A673 (cell line): ENCODE measurements around the gene FBXO17. TPM values are rescaled to one million over a fixed set of nuclear protein-coding genes. Genes with fewer than 3 reads are reported as not detected.

Source experiments
- BruUV-seq: library from RNA; stranded (reverse); fragments of 400-500 nt; replicated peaks from 2 replicates; lab custom pipeline; 2021; lab: Mats Ljungman, UMichigan
- CTCF ChIA-PET: fragments of 300-600 bp; sonication (Branson Sonifier 250); formaldehyde crosslinking; loops from one replicate; lab custom pipeline; 2022; ENCODE audit warnings: antibody characterized with exemption; lab: Charles Lee
- POLR2A ChIA-PET: fragments of 300-600 bp; sonication (Branson Sonifier 250); formaldehyde crosslinking; loops from one replicate; lab custom pipeline; 2022; ENCODE audit warnings: antibody characterized with exemption; ENCODE audit not compliant: low non-redundant PET; lab: Charles Lee
- DNase-seq: peaks from one replicate; pipeline ENCODE4 v3.0.0-alpha.2; 2015; ENCODE audit warnings: low spot score
- H3K27ac ChIP-seq: fragments of 200-600 bp; sonication (generic); 2 replicates; pipeline ENCODE4 v1.5.1; 2016; ENCODE audit warnings: mixed run types, low read depth, mild to moderate bottlenecking, mixed read lengths, antibody characterized with exemption, low read length; ENCODE audit not compliant: poor library complexity, severe bottlenecking
- H3K27me3 ChIP-seq: fragments of 200-600 bp; sonication (generic); replicated peaks from 2 replicates; pipeline ENCODE4 v1.6.1; 2017; ENCODE audit warnings: mixed run types, low read depth, mild to moderate bottlenecking, mixed read lengths, antibody characterized with exemption, low read length; ENCODE audit not compliant: insufficient read depth, poor library complexity
- H3K36me3 ChIP-seq: fragments of 200-600 bp; sonication (generic); 2 replicates; pipeline ENCODE4 v1.6.1; 2016; ENCODE audit warnings: mixed run types, mild to moderate bottlenecking, mixed read lengths, antibody characterized with exemption, low read length; ENCODE audit not compliant: insufficient read depth, poor library complexity, severe bottlenecking
- H3K4me1 ChIP-seq: fragments of 200-600 bp; sonication (generic); 2 replicates; pipeline ENCODE4 v1.6.1; 2017; ENCODE audit warnings: mixed run types, mild to moderate bottlenecking, mixed read lengths, antibody characterized with exemption, low read length; ENCODE audit not compliant: insufficient read depth, poor library complexity, severe bottlenecking
- H3K4me3 ChIP-seq: fragments of 200-600 bp; sonication (generic); 2 replicates; pipeline ENCODE4 v1.5.1; 2016; ENCODE audit warnings: low read depth, mixed run types, mild to moderate bottlenecking, mixed read lengths, low read length; ENCODE audit not compliant: poor library complexity, severe bottlenecking
- H3K9me3 ChIP-seq: fragments of 200-600 bp; sonication (generic); 2 replicates; pipeline ENCODE4 v1.6.1; 2016; ENCODE audit warnings: mixed run types, low read depth, mild to moderate bottlenecking, mixed read lengths, antibody characterized with exemption, low read length; ENCODE audit not compliant: poor library complexity, severe bottlenecking
- CTCF ChIP-seq: fragments of 300-800, 200-600 bp; sonication (generic); conservative IDR thresholded peaks from 2 replicates; pipeline ENCODE4 v1.5.1; 2017; ENCODE audit warnings: low read depth, mild to moderate bottlenecking, antibody characterized with exemption, low read length, moderate library complexity, mixed read lengths
- EZH2 ChIP-seq: fragments of 200-600 bp; sonication (generic); IDR thresholded peaks from 2 replicates; pipeline ENCODE4 v1.6.1; 2017; ENCODE audit warnings: borderline replicate concordance, low read depth, mild to moderate bottlenecking, mixed read lengths, antibody characterized with exemption, low read length; ENCODE audit not compliant: poor library complexity, severe bottlenecking
- intact Hi-C: fragments of 100-400 bp; cut with micrococcal nuclease; formaldehyde crosslinking; loops from one replicate; pipeline ENCODE4 v1.10.0; 2022; ENCODE audit not compliant: unreplicated experiment
- total RNA-seq: library from RNA; stranded (reverse); gene quantifications from 2 replicates; pipeline ENCODE4 v1.2.3, GENCODE V29; 2021

FBXO17 gene
- total RNA-seq, 1 experiment from 2014 or later = 26.0 TPM

GRCh38 chr19:38964738-38965137 lies 10.8 kb downstream of the FBXO17 start:
- DNase-seq = no peak
- Histone ChIP-seq H3K4me1 (no peaks in the 10 kb centered on the region), H3K4me3 (no peak overlapping the region), H3K27me3 (no peaks in the 10 kb centered on the region), H3K9me3 (no peaks in the 10 kb centered on the region), H3K27ac (no peak overlapping the region), H3K36me3 (peaks cover 5% of the 10 kb centered on the region)
- CTCF ChIA-PET = no interaction called here
- no TSS peak for BruUV-seq
- TF ChIP-seq CTCF = no peak
- no peak for TF ChIP-seq EZH2
- intact Hi-C loops = loop anchor here (5.0 kb wide), 1 partner anchor 363 kb away; no protein-coding TSS in a partner anchor
- POLR2A ChIA-PET = no interaction called here

GRCh38 chr19:38959618-38960017 lies 15.9 kb downstream of the FBXO17 start:
- BruUV-seq = no TSS peak
- no peaks in the 10 kb centered on the region for H3K9me3 ChIP-seq
- ChIA-PET POLR2A (no interaction called here), CTCF (no interaction called here)
- no peaks in the 10 kb centered on the region for H3K27me3 ChIP-seq
- TF ChIP-seq CTCF = no peak
- TF ChIP-seq EZH2 = no peak
- no peaks in the 10 kb centered on the region for H3K4me1 ChIP-seq
- DNase-seq = no peak
- no peaks in the 10 kb centered on the region for H3K36me3 ChIP-seq
- no peak overlapping the region for H3K27ac ChIP-seq
- intact Hi-C loops = loop anchor here (5.0 kb wide), 1 partner anchor 368 kb away; no protein-coding TSS in a partner anchor
- H3K4me3 ChIP-seq = no peak overlapping the region

- no peaks in the 10 kb centered on the region for H3K9me3 ChIP-seq
- no peak for DNase-seq
- no peaks in the 10 kb centered on the region for H3K36me3 ChIP-seq
- no peaks in the 10 kb centered on the region for H3K27me3 ChIP-seq
- intact Hi-C loops = no loop called here
- ChIA-PET CTCF (no interaction called here), POLR2A (no interaction called here)
- H3K4me3 ChIP-seq = no peak overlapping the region
- no peak for TF ChIP-seq CTCF
- TF ChIP-seq EZH2 = no peak
- no peaks in the 10 kb centered on the region for H3K4me1 ChIP-seq
- no peak overlapping the region for H3K27ac ChIP-seq
- BruUV-seq = no TSS peak
Observed at GRCh38 chr19:38958301-38958700, 17.2 kb downstream of the FBXO17 start.
